HG03139 (cell line): ENCODE measurements around the gene OR2D2.
A peak's percentile ranks its signal among the peaks of the same experiment; 100 is the strongest.
"Not testable (repeated sequence)": the region's sequence is repeated elsewhere in the genome, so short reads cannot be mapped to it uniquely, and the experiment has no call there.

Experiments
- ATAC-seq: cut with Tn5 transposase; IDR thresholded peaks from one replicate; pipeline ENCODE4 v1.9.1; 2021; ENCODE audit not compliant: unreplicated experiment

The OR2D2 gene

DNA sequence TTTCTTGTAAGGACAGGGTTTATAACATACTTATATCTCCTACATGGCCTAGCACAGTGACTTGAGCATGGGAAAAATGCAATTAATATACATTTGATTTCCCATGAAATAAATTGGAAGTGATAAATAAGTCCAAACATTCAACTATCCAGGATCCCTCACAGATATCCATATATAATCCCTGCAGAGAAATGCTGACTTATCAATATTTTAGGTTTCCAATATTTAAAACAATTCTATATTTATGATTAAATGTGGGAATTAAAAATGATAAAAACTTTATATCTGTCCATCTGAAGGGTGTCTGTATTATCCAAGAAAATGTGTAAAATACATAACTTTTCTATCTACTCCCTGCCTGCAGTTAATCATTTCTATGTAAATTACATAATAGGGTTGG is 9.5 kb downstream of the OR2D2 start:
- no peak for ATAC-seq

GRCh38 chr11:6876914-6877313 is 15.4 kb downstream of the OR2D2 start:
- ATAC-seq = no peak

- no peak for ATAC-seq
These were observed 16.0 kb downstream of the OR2D2 start, which contains the start of gene OR10A4 for GRCh38 chr11:6876325-6876724. TSS of gene OR10A4 (plus strand) at chr11:6876625. CDS start at chr11:6876648, 23 bp downstream.

DNA sequence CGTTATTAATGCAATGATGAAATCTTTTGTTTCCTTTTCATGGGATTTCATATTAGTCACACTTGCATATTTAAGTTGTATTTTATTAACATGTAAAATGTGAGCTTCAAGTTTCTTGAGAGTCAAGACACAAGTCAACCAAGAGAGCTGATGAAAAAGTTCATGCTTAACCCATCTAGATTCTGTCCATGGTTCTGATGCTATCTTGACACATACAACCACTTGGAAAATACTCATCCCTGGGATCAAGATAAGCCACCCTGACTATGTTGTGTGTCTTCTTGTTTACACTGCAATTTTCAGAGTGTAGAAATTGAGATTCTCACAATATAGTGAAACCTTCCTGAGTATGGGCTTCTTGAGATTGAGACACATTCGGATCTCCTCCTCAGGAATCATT is 16.5 kb downstream of the OR2D2 start:
- no peak for ATAC-seq

DNA sequence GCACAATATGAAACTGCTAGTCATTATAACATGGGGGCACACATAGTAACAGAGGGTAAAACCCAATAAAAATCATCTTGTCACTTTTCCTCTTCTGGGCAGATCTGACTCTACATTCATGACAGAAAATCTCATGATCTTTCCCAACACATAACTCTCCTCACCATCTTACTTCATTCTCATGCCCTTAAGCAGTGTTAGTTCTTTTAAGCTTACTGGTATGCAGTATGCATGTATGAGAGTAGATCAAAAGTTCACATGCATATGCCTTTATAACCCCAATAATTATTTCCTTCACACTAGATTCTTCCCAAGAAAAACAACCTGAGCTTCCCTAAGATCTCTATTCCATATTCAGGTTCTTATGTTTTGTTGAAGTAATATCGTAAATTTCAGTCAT is 21.0 kb downstream of the OR2D2 start:
- ATAC-seq = no peak

- ATAC-seq = no peak
These were observed 27.9 kb downstream of the OR2D2 start for GRCh38 chr11:6864438-6864837.

DNA sequence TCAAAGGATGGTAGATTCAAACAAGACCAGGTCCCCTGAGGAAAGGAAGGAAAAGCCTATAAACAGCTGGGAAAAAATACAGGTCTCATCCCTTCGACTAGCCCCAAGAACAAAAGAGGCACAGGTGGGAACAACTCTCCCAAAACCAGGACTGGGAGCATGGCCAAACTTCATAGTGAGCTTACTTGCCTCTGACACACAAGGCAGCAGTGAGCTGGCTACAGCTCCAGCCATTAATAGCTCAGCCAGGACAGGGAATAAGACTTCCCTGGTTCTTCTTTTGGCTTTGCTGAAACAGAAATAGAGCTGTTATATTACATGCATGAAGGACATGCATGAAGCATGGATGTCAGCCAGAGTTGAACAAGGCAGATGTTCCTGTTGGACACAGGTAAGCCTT is 29.3 kb downstream of the OR2D2 start, which contains the start of gene OR10A2:
OR10A2 (plus strand) TSS at position 97 of the 400 bp plus-strand sequence. CDS start 6,698 bp downstream, outside the sequence.
- ATAC-seq = no peak

DNA sequence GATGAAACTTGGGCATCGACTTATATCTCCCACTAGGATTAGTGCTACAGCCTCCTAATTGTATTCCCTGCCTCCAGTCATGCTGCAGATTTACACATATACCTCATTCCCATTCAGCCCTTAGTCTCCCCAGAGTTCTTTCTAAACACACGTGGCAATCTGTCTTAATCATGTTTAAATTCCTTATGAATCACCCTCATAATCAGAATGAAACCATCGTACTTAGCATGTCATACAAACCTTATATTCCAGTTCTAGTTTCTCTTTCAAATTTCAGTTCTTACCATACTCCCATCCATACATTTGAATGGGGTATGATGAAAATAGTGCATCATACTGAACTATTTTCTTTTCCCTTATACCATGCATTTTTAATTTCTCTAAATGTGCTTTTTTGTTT is 35.4 kb downstream of the OR2D2 start:
- ATAC-seq = peak; percentile 43

- no peak for ATAC-seq
These were observed 36.2 kb downstream of the OR2D2 start for GRCh38 chr11:6855971-6856541.

- not testable (repeated sequence) for ATAC-seq
These were observed 37.5 kb downstream of the OR2D2 start for GRCh38 chr11:6854801-6855200.

GRCh38 chr11:6850526-6850925 is 41.8 kb downstream of the OR2D2 start:
- ATAC-seq = no peak

DNA sequence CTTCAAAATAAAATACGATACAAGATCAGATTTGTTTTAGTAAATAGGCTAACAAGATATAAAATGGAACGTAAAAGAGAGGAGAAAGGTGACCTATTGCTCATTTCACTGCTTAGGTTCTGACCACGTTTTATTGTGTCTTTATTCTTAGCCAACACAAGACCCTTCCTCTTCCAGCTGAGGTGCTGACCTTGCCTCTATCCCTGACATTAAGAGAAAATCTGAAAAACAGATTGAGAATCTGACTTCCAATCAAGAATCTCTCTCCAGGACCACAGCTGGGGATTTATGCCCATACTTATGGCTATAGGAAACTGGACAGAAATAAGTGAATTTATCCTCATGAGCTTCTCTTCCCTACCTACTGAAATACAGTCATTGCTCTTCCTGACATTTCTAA is 46.9 kb downstream of the OR2D2 start, which contains the start of gene OR10A5:
OR10A5 (plus strand) TSS at position 301 of the 400 bp plus-strand sequence; CDS start at position 301, 0 bp downstream.
- ATAC-seq = no peak

GRCh38 chr11:6844356-6844755 is 47.9 kb downstream of the OR2D2 start:
- no peak for ATAC-seq

- no peak for ATAC-seq
These were observed 48.6 kb downstream of the OR2D2 start for GRCh38 chr11:6843670-6844069.

GRCh38 chr11:6841694-6842093 is 50.6 kb downstream of the OR2D2 start:
- ATAC-seq = no peak
